ENCODE measurements around the gene HNRNPA3.
"Not testable (repeated sequence)": the region's sequence is repeated elsewhere in the genome, so short reads cannot be mapped to it uniquely, and the experiment has no call there.

HNRNPA3 gene

GRCh38 chr2:177212106-177212890 is at the start of gene HNRNPA3:
Gene HNRNPA3, plus strand, starts transcription at chr2:177212794. Its CDS starts 6 bp downstream, at chr2:177212800.
- DNase-seq (ENCODE audit: low spot score): peak; percentile 94

DNA sequence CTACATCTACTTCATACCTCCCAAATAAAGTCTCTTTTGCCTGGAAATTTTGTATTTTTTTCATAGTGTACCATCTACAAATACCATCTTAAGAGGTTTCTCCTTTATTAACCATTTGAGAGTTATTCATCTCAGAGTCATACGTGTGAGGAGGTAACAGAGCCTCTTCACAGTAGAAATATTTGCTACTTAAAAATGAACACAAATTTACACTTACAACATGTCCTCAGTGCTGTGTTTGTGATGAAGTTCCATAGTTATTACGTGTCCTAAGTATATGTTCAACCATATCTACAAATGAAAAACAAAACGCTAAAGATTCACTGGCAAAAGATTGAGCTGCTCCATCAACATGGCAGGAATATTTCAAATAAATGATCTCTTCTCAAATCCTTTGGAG is 48.5 kb upstream of the HNRNPA3 start:
- DNase-seq (ENCODE audit: low spot score): no peak

DNA sequence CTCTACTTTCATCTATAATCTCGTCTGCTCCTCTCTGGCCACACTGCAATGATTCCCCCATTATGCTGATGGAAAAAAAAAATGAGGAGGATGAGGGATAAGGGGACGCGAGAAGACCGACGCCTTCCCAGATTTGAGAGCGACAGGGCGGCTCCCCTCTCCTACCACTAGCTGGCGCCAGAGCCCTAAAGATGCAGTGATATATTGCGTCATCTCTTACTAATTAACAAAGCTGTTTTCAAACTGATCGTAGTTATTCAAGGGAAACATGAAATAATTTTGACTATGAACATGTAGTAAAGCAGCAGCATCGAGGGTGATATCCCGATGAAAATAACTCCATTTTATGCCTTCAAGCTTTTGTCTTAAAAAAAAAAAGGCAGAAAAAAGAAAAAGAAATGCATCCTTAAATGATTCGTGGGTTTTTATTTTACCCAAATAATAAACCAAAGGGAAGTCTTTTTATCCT is 48.0 kb upstream of the HNRNPA3 start:
- no peak for DNase-seq (ENCODE audit: low spot score)

DNA sequence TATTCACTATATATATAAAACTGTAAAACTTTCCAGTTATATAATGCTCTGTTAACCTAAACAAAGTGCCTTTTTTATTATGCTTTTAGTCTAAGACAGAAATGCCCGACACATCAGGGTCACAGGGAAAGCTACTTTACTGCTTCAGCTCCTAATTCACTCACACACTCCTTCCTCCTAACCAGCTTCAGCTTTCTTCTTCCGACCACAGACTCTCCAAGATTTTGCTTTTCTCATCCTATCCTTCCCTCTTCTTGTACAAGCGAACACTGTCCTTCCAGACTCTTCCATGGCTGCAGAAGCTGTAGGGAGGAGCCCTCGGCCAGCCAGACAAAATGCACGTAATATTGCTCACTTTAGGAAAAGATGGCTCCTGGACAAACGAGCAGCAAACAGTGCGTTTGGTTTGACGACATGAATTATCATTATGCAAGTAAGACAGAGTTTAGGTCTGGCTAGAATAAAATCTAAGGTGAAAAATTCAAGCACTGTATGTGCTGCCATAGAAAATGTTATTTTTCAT is 47.5 kb upstream of the HNRNPA3 start:
- no peak for DNase-seq (ENCODE audit: low spot score)

DNA sequence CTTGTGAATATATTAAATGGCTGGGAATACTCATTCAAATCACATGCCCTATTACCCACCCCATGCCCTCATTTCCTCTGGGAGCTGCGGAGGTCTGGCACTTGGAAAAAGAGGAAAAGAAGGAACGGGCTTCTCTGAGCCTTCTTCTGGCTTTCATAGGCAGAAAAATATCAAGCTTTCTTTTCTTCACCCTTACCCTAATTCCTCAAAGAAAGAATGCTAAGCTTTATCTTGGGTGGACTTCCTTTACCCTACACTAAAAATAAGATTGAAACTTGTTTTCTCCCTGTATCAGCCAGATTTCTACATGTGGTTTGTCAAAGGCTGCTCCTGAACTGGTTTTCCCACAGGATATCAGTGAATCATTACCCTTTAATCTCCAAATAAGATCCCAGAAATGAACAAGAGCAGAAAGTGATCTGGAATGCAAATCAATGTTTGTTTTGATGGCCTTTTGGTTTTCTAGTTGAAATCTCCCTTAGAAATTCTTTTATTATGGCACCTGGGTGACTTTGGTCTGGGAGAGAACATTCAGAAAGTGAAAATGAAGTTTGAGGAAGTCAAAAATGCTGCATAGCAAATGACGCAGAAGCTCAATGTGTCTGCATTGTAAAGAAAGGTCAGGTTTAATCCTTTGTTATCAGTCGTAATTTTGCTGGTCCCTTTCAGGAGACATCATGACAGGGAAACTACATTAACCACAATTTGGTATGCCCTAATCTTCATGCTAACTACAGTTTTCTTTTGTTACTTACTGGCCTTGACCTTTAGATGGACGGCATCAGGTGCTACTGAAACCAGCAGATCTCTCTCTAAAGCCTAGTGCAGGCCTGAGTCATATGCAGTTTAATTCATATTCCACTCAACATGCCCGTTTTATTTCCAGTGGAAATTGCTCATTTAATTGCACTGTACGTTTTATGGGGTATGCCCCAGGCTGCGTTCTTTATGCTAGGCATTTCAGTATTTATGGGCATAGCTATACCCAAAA is 46.6 kb upstream of the HNRNPA3 start:
- DNase-seq (ENCODE audit: low spot score): no peak

DNA sequence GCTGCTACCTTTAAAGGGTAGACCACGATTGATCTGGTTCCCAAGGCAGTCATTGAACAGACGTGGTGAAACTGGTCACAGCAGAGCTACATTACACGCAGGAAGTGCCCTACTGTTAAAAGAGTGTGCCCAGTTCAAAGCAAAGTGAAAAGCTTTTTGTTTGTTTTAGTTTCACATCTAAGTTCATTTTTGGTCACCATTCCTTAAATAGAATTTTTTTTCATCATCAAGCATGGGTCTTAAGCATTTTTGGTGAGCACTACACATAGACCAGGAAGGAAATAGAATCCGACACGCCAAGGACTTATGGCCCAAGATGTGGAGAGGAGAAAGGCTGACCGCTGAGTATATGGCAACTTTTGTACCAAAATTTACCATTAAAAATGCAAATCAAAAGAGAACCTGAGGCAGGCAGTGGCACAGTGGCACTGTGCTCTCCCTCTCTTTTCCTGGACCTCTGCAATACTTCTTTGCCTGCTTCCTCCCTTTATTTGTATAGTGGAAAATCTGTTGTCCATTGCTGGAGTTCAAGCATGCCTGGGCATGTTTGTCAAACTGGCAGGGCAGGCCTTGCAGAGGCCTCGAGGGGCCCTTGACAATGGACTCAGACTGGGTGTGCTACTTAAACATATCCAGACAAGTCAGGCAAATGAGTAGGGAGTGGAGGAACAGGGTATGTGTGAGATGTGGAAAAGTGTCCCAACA is 42.6 kb upstream of the HNRNPA3 start:
- DNase-seq (ENCODE audit: low spot score): peak; percentile 31

DNA sequence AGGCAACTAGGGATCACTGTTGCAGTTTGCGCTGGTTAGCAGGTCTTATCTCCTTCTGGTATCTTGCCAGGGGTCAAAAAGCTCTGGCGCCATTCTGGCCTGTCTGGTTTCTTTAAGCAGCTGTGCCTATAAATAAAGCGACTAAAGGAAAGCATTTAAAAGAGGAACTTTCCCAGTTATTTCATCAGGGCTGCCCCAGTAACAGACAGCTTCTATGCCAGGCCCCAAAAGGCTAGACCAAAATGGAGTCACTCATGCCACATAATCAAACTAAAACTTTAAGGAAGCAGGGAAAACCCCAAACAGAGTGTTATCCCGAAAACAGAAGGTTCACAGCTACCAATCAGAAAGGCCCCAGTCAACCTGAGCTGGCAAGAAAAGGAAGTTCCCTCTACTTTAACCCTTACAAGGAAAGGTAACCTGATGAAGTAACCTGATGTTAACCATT is 41.2 kb upstream of the HNRNPA3 start:
- DNase-seq (ENCODE audit: low spot score): no peak

GRCh38 chr2:177172034-177172880 is 40.3 kb upstream of the HNRNPA3 start:
- DNase-seq (ENCODE audit: low spot score): no peak

GRCh38 chr2:177174486-177174885 is 38.1 kb upstream of the HNRNPA3 start:
- no peak for DNase-seq (ENCODE audit: low spot score)

- DNase-seq (ENCODE audit: low spot score): no peak
These were observed 36.5 kb upstream of the HNRNPA3 start for GRCh38 chr2:177175917-177176668.

DNA sequence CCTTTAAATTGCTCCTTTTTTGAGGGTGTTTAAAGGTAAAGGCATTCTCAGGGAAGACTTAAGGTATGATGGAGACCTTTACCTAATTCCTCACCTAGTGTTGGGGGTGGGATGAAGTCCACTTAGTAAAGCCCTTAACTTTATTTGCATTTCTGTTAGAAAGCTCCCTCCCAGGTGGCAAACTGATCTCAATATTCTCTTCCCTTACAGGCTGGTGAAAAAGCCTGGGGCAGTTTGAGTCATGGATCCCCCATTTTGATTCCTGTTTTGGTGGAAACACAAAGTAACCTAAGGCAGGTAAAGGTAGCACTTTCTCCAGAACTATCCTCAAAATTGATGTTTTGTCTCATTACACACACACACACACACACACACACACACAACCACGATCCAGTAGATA is 33.8 kb upstream of the HNRNPA3 start:
- DNase-seq (ENCODE audit: low spot score): no peak

- DNase-seq (ENCODE audit: low spot score): no peak
These were observed 33.4 kb upstream of the HNRNPA3 start for GRCh38 chr2:177179227-177179626.

DNA sequence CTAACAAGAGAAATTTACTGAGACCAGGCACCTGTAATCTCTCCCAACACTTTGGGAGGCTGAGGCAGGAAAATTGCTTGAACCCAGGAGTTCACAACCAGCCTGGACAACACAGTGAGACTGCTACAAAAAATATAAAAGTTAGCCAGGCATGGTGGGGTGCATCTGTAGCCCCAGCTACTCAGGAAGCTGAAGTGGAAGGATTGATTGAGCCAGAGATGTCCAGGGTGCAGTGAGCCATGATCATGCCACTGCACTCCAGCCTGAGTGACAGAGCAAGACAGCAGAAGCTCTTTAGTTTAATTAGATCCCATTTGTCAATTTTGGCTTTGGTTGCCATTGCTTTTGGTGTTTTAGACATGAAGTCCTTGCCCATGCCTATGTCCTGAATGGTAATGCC is 32.9 kb upstream of the HNRNPA3 start:
- not testable (repeated sequence) for DNase-seq (ENCODE audit: low spot score)

- no peak for DNase-seq (ENCODE audit: low spot score)
These were observed 32.2 kb upstream of the HNRNPA3 start for GRCh38 chr2:177180269-177181000.

GRCh38 chr2:177183860-177184259 is 28.7 kb upstream of the HNRNPA3 start:
- DNase-seq (ENCODE audit: low spot score): no peak

DNA sequence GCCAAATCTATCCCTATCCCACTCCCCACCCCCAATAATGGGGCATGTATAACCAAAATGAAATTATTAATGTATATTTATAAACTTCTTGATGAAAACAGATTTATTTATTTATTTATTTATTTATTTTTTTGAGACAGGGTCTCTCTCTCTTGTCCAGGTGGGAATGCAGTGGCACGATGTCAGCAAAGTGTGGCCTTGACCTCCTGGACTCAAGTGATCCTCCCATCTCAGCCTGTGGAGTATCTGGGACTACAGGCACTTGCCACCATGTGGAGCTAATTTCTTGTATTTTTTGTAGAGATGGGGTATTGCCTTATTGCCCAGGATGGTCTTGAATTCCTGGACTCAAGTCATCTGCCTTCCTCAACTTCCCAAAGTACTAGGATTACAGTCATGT is 28.0 kb upstream of the HNRNPA3 start:
- DNase-seq (ENCODE audit: low spot score): no peak

- not testable (repeated sequence) for DNase-seq (ENCODE audit: low spot score)
These were observed 26.6 kb upstream of the HNRNPA3 start for GRCh38 chr2:177186038-177186437.

GRCh38 chr2:177187631-177188312 is 24.8 kb upstream of the HNRNPA3 start:
- peak; percentile 67 for DNase-seq (ENCODE audit: low spot score)

Data from HuH-7.5 (cell line).